ENCODE measurements around the gene PIF1. TPM values are rescaled to one million over a fixed set of nuclear protein-coding genes. Genes with fewer than 3 reads are reported as not detected.

Gene PIF1
- total RNA-seq, 1 experiment from 2014 or later, result 67.6 TPM

DNA sequence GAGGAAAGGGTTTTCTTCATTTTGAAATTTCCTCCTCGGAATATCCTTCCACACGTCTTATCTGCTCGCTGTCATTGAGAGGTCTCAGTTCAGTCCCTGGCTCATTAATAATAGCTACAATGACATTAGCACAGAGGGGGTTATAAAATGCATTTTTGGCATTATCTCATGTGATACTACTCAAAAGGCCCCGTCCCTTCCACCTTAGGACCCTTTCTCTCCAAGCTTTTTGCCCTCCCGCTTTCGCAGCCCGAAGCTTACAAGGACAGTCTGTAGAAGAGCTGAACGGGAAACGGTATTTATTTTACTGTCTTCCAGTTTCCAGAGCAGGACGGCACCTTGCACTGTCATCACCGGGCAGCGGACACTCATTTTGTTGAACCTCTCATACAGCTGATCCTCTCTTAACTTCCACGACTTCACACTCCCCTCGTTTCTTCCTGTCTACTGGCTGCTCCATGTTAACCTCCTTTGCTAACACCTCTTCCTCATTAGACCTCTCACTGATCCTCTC is 10.6 kb upstream of the PIF1 start:
- no peak for DNase-seq
- H2AFZ ChIP-seq, result no peak overlapping the region
- CTCF ChIA-PET, result interaction anchor here (0.6 to 1.0 kb wide), 2 partner anchors 71 to 178 kb away, joined by 3 to 4 read pairs; no protein-coding TSS in a partner anchor
- BruUV-seq (replicated peaks), result no TSS peak
- no peaks in the 10 kb centered on the region for H3K9me2 ChIP-seq (ENCODE audit: insufficient read depth)
- no peaks in the 10 kb centered on the region for H3K79me2 ChIP-seq (ENCODE audit: low read depth)
- H3K27me3 ChIP-seq (ENCODE audit: insufficient read depth, low read depth), result no peaks in the 10 kb centered on the region
- no peaks in the 10 kb centered on the region for H3K36me3 ChIP-seq (ENCODE audit: low read depth)
- TF ChIP-seq, protein P1, sequence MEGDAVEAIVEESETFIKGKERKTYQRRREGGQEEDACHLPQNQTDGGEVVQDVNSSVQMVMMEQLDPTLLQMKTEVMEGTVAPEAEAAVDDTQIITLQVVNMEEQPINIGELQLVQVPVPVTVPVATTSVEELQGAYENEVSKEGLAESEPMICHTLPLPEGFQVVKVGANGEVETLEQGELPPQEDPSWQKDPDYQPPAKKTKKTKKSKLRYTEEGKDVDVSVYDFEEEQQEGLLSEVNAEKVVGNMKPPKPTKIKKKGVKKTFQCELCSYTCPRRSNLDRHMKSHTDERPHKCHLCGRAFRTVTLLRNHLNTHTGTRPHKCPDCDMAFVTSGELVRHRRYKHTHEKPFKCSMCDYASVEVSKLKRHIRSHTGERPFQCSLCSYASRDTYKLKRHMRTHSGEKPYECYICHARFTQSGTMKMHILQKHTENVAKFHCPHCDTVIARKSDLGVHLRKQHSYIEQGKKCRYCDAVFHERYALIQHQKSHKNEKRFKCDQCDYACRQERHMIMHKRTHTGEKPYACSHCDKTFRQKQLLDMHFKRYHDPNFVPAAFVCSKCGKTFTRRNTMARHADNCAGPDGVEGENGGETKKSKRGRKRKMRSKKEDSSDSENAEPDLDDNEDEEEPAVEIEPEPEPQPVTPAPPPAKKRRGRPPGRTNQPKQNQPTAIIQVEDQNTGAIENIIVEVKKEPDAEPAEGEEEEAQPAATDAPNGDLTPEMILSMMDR (conservative IDR thresholded peaks at IDR 0.05), result no peak
- no peak for TF ChIP-seq EZH2 (IDR thresholded peaks at IDR 0.05; ENCODE audit: low read depth)
- no peaks in the 10 kb centered on the region for H3K9me3 ChIP-seq (ENCODE audit: insufficient read depth, low read depth)
- no peak overlapping the region for H3K4me3 ChIP-seq
- H3F3A ChIP-seq (ENCODE audit: insufficient read depth, low read depth), result peaks cover 3% of the 10 kb centered on the region; the same call in 1 of the 2 replicates
- H3K4me2 ChIP-seq, result peak overlapping the region; percentile 65; the same call in 1 of the 2 replicates
- POLR2A ChIA-PET (ENCODE audit: unreplicated experiment), result no interaction called here
- intact Hi-C loops (cut with micrococcal nuclease; ENCODE audit: unreplicated experiment), result no loop called here
- H4K20me1 ChIP-seq (ENCODE audit: insufficient read depth), result no peaks in the 10 kb centered on the region
- no peaks in the 10 kb centered on the region; the same call in 1 of the 2 replicates for H3K4me1 ChIP-seq (replicated peaks; ENCODE audit: insufficient read depth)
- H3K27ac ChIP-seq, result no peak overlapping the region

DNA sequence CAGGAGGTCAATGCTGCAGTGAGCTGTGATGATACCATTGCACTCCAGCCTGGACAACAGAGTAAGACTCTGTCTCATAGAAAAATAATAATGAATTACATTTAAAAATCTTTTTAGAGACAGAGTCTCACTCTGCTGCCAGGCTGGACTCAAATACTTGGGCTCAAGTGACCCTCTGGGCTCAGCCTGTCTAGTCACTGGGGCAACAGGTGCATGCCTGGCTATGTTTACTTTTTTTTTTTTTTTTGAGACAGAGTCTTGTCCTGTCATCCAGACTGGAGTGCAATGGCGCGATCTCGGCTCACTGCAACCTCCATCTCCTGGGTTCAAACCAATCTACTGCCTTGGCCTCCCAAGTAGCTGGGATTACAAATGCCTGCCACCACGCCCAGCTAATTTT is 8.2 kb upstream of the PIF1 start:
- BruUV-seq (replicated peaks), result no TSS peak
- TF ChIP-seq EZH2 (IDR thresholded peaks at IDR 0.05; ENCODE audit: low read depth), result no peak
- TF ChIP-seq, protein P1 (conservative IDR thresholded peaks at IDR 0.05), result no peak
- Histone ChIP-seq H3K79me2 (ENCODE audit: low read depth) (no peaks in the 10 kb centered on the region), H3K9me3 (ENCODE audit: insufficient read depth, low read depth) (no peaks in the 10 kb centered on the region), H3K9me2 (ENCODE audit: insufficient read depth) (no peaks in the 10 kb centered on the region), H3K4me2 (no peak overlapping the region), H4K20me1 (ENCODE audit: insufficient read depth) (no peaks in the 10 kb centered on the region), H3K27me3 (ENCODE audit: insufficient read depth, low read depth) (no peaks in the 10 kb centered on the region), H3K36me3 (ENCODE audit: low read depth) (no peaks in the 10 kb centered on the region), H3F3A (ENCODE audit: insufficient read depth, low read depth) (peaks cover 3% of the 10 kb centered on the region; the same call in 1 of the 2 replicates), H2AFZ (no peak overlapping the region), H3K27ac (no peak overlapping the region), H3K4me1 (replicated peaks; ENCODE audit: insufficient read depth) (no peaks in the 10 kb centered on the region; the same call in 1 of the 2 replicates), H3K4me3 (no peak overlapping the region)
- ChIA-PET CTCF (interaction anchor here (0.6 to 0.7 kb wide), 2 partner anchors 61 to 103 kb away, joined by 3 to 5 read pairs; no protein-coding TSS in a partner anchor), POLR2A (ENCODE audit: unreplicated experiment) (no interaction called here)
- intact Hi-C loops (cut with micrococcal nuclease; ENCODE audit: unreplicated experiment), result no loop called here
- DNase-seq, result no peak

DNA sequence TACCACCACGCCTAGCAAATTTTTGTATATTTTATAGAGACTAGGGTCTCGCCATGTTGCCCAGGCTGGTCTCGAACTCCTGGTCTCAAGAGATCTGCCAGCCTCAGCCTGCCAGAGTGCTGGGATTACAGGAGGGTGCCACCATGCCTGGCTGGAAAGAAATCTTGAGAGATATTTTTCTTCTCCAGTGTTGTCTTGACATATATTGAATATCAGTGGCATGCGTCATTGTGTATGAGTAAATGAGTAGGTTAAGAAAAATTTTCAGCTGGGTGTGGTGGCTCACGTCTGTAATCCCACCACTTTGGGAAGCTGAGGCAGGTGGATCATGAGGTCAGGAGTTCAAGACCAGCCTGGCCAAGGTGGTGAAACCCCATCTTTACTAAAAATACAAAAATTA is 3.5 kb upstream of the PIF1 start:
- no TSS peak for BruUV-seq (replicated peaks)
- TF ChIP-seq, protein P1 (conservative IDR thresholded peaks at IDR 0.05), result no peak
- TF ChIP-seq EZH2 (IDR thresholded peaks at IDR 0.05; ENCODE audit: low read depth), result no peak
- H2AFZ ChIP-seq, result no peak overlapping the region
- H3K27me3 ChIP-seq (ENCODE audit: insufficient read depth, low read depth), result no peaks in the 10 kb centered on the region
- POLR2A ChIA-PET (ENCODE audit: unreplicated experiment), result no interaction called here
- no peaks in the 10 kb centered on the region for H3F3A ChIP-seq (ENCODE audit: insufficient read depth, low read depth)
- CTCF ChIA-PET, result interaction anchor here (0.7 kb wide), 1 partner anchor 9 kb away, joined by 5 read pairs; no protein-coding TSS in a partner anchor
- no peaks in the 10 kb centered on the region for H3K9me3 ChIP-seq (ENCODE audit: insufficient read depth, low read depth)
- H4K20me1 ChIP-seq (ENCODE audit: insufficient read depth), result no peaks in the 10 kb centered on the region
- peak in 1 of 2 experiments; percentile 48 for DNase-seq
- H3K4me2 ChIP-seq, result no peak overlapping the region
- no peaks in the 10 kb centered on the region; the same call in 1 of the 2 replicates for H3K4me1 ChIP-seq (replicated peaks; ENCODE audit: insufficient read depth)
- no peak overlapping the region for H3K4me3 ChIP-seq
- H3K27ac ChIP-seq, result no peak overlapping the region
- intact Hi-C loops (cut with micrococcal nuclease; ENCODE audit: unreplicated experiment), result no loop called here
- H3K9me2 ChIP-seq (ENCODE audit: insufficient read depth), result no peaks in the 10 kb centered on the region
- no peaks in the 10 kb centered on the region for H3K36me3 ChIP-seq (ENCODE audit: low read depth)
- no peaks in the 10 kb centered on the region; the same call in 1 of the 2 replicates for H3K79me2 ChIP-seq (ENCODE audit: low read depth)
